Natural killer cell (primary cell): ENCODE data around the gene PSD4. TPM values are rescaled to one million over a fixed set of nuclear protein-coding genes. Genes with fewer than 3 reads are reported as not detected.

Source experiments
- ATAC-seq, 3 donors: fragments of 150-1000 bp in 2 of 3; fragments of 200-7000 bp in 1 of 3; cut with Tn5 transposase; 1 replicate in 1 of 3; 2 replicates in 2 of 3; pipeline ENCODE4 v1.10.0; 2021; ENCODE audit warnings: mild to moderate bottlenecking in 2 of 3, moderate library complexity in 2 of 3
- DNase-seq, 2 donors: peaks; one replicate each; pipeline versions ENCODE4 v3.0.0 to v3.0.0-alpha.2; 2013 to 2021; ENCODE audit warnings: mixed read lengths in 1 of 2
- H3K27ac ChIP-seq: one replicate; pipeline ENCODE4 v1.5.1; 2013; ENCODE audit warnings: mild to moderate bottlenecking, low read length
- H3K27me3 ChIP-seq: one replicate; pipeline ENCODE4 v1.6.1; 2013; ENCODE audit warnings: low read length; ENCODE audit not compliant: control insufficient read depth, insufficient read depth
- H3K36me3 ChIP-seq: one replicate; pipeline ENCODE4 v1.6.1; 2013; ENCODE audit warnings: low read length; ENCODE audit not compliant: control insufficient read depth, insufficient read depth
- H3K4me1 ChIP-seq: one replicate; pipeline ENCODE4 v1.6.1; 2013; ENCODE audit warnings: low read length; ENCODE audit not compliant: control insufficient read depth, insufficient read depth
- H3K4me3 ChIP-seq: one replicate; pipeline ENCODE4 v1.5.1; 2013; ENCODE audit warnings: low read length
- H3K9me3 ChIP-seq: one replicate; pipeline ENCODE4 v1.6.1; 2013; ENCODE audit warnings: low read length; ENCODE audit not compliant: control insufficient read depth, insufficient read depth
- H3K27ac Mint-ChIP-seq, 2 donors: one replicate each; pipeline ENCODE4 v1.8.0; 2022; ENCODE audit warnings: mild to moderate bottlenecking in 2 of 2, mixed read lengths in 2 of 2, moderate library complexity in 1 of 2
- H3K27me3 Mint-ChIP-seq, 2 donors: one replicate each; pipeline ENCODE4 v1.8.0; 2022; ENCODE audit warnings: low read depth in 2 of 2, mixed read lengths in 2 of 2
- H3K36me3 Mint-ChIP-seq: one replicate; pipeline ENCODE4 v1.8.0; 2022; ENCODE audit warnings: mixed read lengths
- H3K4me1 Mint-ChIP-seq, 2 donors: one replicate each; pipeline ENCODE4 v1.8.0; 2022; ENCODE audit warnings: mixed read lengths in 2 of 2
- H3K4me3 Mint-ChIP-seq: one replicate; pipeline ENCODE4 v1.8.0; 2022; ENCODE audit warnings: mild to moderate bottlenecking, moderate library complexity, mixed read lengths
- H3K9me3 Mint-ChIP-seq, 2 donors: one replicate each; pipeline ENCODE4 v1.8.0; 2022; ENCODE audit warnings: mixed read lengths in 2 of 2
- WGBS: methylation state at CpG from one replicate; pipeline ENCODE4 v1.1.7; 2013; ENCODE audit warnings: missing lambda C conversion rate; ENCODE audit not compliant: insufficient coverage; 5-methylcytosine and 5-hydroxymethylcytosine counted together
- intact Hi-C: fragments of 100-400 bp; cut with micrococcal nuclease; formaldehyde crosslinking; loops from one replicate; pipeline ENCODE4 v1.14.2; 2022
- total RNA-seq, 4 donors: library from RNA; stranded (reverse); fragments of 120-200 nt in 1 of 4; gene quantifications; one replicate each; pipeline versions ENCODE4 v1.2.3 to v1.2.4, GENCODE V29; 2013 to 2022
- TF ChIP-seq, protein P1 (sequence below): fragments of 200-600 bp; IDR thresholded peaks from one replicate; pipeline ENCODE4 v1.8.0; 2022; ENCODE audit warnings: antibody characterized with exemption

Gene PSD4
- total RNA-seq, 3 donors from 2014 or later (not counting 1 experiment from before 2014, with no cell fraction given) = 280 to 347 (median 340) TPM

DNA sequence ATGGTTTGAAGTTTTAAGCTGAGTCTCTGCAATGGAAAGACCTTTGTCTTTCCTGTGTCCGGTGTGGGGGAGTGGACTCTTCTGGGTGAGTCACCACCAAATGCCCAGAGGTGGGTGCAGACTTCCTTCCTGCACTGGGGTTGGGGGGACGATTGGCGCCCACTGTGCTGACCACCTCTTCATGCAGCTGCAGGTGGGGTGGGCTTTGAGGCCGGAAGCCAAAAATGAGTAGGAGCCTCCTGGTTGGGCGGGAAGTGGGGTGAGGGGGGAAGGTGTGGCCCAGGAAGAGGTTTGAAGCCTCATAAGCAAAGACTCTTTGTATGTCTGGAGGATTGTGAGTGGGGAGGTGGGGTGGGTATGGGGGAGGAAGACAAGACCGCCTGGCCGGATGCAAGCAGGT is 77.3 kb downstream of the PSD4 start:
- Histone ChIP-seq H3K4me3 (no peak overlapping the region), H3K27me3 (no peaks in the 10 kb centered on the region), H3K4me1 (peaks cover 33% of the 10 kb centered on the region), H3K36me3 (no peaks in the 10 kb centered on the region), H3K27ac (peak overlapping the region; percentile 55), H3K9me3 (no peaks in the 10 kb centered on the region)
- Mint-ChIP-seq H3K36me3 (no peaks in the 10 kb centered on the region), H3K27me3 (no peaks in the 10 kb centered on the region), H3K9me3 (no peaks in the 10 kb centered on the region), H3K4me3 (peak overlapping the region; percentile 77), H3K27ac (peak overlapping the region; percentile 84 to 87), H3K4me1 (peaks cover 42 to 51% of the 10 kb centered on the region in 2 donors)
- intact Hi-C loops = no loop called here
- TF ChIP-seq, protein P1, sequence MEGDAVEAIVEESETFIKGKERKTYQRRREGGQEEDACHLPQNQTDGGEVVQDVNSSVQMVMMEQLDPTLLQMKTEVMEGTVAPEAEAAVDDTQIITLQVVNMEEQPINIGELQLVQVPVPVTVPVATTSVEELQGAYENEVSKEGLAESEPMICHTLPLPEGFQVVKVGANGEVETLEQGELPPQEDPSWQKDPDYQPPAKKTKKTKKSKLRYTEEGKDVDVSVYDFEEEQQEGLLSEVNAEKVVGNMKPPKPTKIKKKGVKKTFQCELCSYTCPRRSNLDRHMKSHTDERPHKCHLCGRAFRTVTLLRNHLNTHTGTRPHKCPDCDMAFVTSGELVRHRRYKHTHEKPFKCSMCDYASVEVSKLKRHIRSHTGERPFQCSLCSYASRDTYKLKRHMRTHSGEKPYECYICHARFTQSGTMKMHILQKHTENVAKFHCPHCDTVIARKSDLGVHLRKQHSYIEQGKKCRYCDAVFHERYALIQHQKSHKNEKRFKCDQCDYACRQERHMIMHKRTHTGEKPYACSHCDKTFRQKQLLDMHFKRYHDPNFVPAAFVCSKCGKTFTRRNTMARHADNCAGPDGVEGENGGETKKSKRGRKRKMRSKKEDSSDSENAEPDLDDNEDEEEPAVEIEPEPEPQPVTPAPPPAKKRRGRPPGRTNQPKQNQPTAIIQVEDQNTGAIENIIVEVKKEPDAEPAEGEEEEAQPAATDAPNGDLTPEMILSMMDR = no peak
- WGBS = 7% methylated on average over 7 of the region's 7 CpGs
- peak in 1 of 2 donors; percentile 54 for DNase-seq
- ATAC-seq = peak; percentile 22 to 44 (median 42)

DNA sequence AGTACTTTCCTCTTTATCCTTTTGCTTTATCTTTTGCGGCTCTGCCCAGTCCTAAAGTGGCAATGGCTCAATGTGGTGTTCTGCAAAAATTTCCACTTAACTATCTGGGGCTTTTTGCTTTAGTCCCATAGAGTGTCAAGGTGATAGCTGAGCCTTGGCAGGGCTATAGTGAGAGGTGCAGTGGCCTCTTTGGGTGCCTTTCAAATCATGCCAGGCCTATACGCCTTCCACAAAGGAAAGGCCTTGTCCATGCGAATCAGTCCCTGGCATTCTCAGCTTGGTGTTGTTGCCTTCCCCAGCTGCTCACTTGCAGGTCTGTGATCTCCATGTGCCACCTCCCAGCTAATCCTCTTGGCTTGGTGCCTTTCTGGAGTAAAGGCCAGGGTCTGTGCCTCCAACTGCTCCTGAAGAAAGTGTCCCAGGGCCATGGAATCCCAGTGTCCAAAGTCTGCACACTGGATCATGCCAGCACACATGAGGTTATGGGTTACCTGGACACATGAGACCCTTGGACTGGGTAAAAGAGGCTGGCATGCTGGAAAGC is 78.3 kb downstream of the PSD4 start:
- peaks cover 42 to 51% of the 10 kb centered on the region in 2 donors for H3K4me1 Mint-ChIP-seq
- Histone ChIP-seq H3K9me3 (no peaks in the 10 kb centered on the region), H3K36me3 (no peaks in the 10 kb centered on the region), H3K4me1 (peaks cover 33% of the 10 kb centered on the region), H3K27me3 (no peaks in the 10 kb centered on the region), H3K27ac (peak overlapping the region; percentile 55), H3K4me3 (no peak overlapping the region)
- TF ChIP-seq, protein P1 = no peak
- no peak for DNase-seq
- no peak for ATAC-seq
- peak overlapping the region; percentile 84 to 87 for H3K27ac Mint-ChIP-seq
- H3K36me3 Mint-ChIP-seq = no peaks in the 10 kb centered on the region
- intact Hi-C loops = no loop called here
- H3K4me3 Mint-ChIP-seq = no peak overlapping the region
- H3K9me3 Mint-ChIP-seq = no peaks in the 10 kb centered on the region
- 97% methylated on average over 3 of the region's 3 CpGs for WGBS
- H3K27me3 Mint-ChIP-seq = no peaks in the 10 kb centered on the region

DNA sequence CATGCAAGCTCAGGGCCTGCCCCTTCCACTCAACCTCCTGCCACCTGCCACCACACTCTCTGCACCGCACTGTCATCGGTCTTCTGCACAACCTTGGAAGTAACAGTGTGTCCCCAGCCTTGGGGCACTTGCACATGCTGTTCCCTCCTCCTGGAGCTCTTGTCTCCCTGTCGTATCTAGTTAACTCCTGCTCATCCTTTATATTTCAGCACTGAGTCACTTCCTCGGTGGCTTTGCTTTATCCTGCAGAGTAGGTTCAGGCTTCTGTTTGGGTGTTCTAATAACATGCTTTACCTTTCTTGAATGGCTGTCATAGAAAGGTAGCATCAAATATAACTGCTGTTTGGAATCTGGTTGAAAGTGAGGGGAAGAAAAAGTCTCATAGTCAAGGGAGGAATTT is 79.7 kb downstream of the PSD4 start:
- intact Hi-C loops = no loop called here
- Mint-ChIP-seq H3K27me3 (no peaks in the 10 kb centered on the region), H3K4me1 (peaks cover 42 to 51% of the 10 kb centered on the region in 2 donors), H3K4me3 (no peak overlapping the region), H3K27ac (peak overlapping the region; percentile 17 to 55), H3K9me3 (no peaks in the 10 kb centered on the region), H3K36me3 (no peaks in the 10 kb centered on the region)
- TF ChIP-seq, protein P1 = no peak
- no peak overlapping the region for H3K4me3 ChIP-seq
- H3K27me3 ChIP-seq = no peaks in the 10 kb centered on the region
- H3K9me3 ChIP-seq = no peaks in the 10 kb centered on the region
- ATAC-seq (no peak), DNase-seq (no peak)
- H3K36me3 ChIP-seq = no peaks in the 10 kb centered on the region
- 88% methylated on average over 4 of the region's 4 CpGs for WGBS
- H3K4me1 ChIP-seq = peaks cover 33% of the 10 kb centered on the region
- no peak overlapping the region for H3K27ac ChIP-seq
